ENCODE data around the gene DCTN2.
"Not testable (repeated sequence)": the region's sequence is repeated elsewhere in the genome, so short reads cannot be mapped to it uniquely, and the experiment has no call there.

DCTN2 gene

GRCh38 chr12:57513677-57514076 is 33.3 kb downstream of the DCTN2 start:
- not testable (repeated sequence) for DNase-seq

- no peak for DNase-seq
Observed at GRCh38 chr12:57513266-57513665, 33.7 kb downstream of the DCTN2 start.

- DNase-seq: no peak
Observed at GRCh38 chr12:57512665-57513064, 34.3 kb downstream of the DCTN2 start.

GRCh38 chr12:57511588-57512325 is 35.2 kb downstream of the DCTN2 start:
- no peak for DNase-seq

- DNase-seq: no peak
Observed at GRCh38 chr12:57511161-57511560, 35.8 kb downstream of the DCTN2 start.

GRCh38 chr12:57507796-57508195 is 39.2 kb downstream of the DCTN2 start:
- not testable (repeated sequence) for DNase-seq

- DNase-seq: not testable (repeated sequence)
Observed at GRCh38 chr12:57506541-57506940, 40.5 kb downstream of the DCTN2 start.

- DNase-seq: not testable (repeated sequence)
Observed at GRCh38 chr12:57502311-57502969, 44.6 kb downstream of the DCTN2 start.

- no peak for DNase-seq
Observed at GRCh38 chr12:57500213-57500612, 46.8 kb downstream of the DCTN2 start.

GRCh38 chr12:57498571-57498970 is 48.4 kb downstream of the DCTN2 start:
- DNase-seq: no peak

GRCh38 chr12:57498132-57498502 is 48.9 kb downstream of the DCTN2 start:
- no peak for DNase-seq

GRCh38 chr12:57497223-57498131 is 49.5 kb downstream of the DCTN2 start:
- DNase-seq: no peak

- no peak for DNase-seq
Observed at GRCh38 chr12:57496822-57497221, 50.2 kb downstream of the DCTN2 start.

GRCh38 chr12:57495051-57495701 is 51.8 kb downstream of the DCTN2 start:
- DNase-seq: not testable (repeated sequence)

- DNase-seq: no peak
Observed at GRCh38 chr12:57491393-57492280, 55.4 kb downstream of the DCTN2 start.

GRCh38 chr12:57490126-57490525 is 56.9 kb downstream of the DCTN2 start:
- no peak for DNase-seq

GRCh38 chr12:57489157-57489641 is 57.8 kb downstream of the DCTN2 start:
- DNase-seq: no peak

GRCh38 chr12:57488402-57489156 is 58.4 kb downstream of the DCTN2 start:
- DNase-seq: peak; percentile 4

- peak; percentile 87 for DNase-seq
Observed at GRCh38 chr12:57487597-57488401, 59.2 kb downstream of the DCTN2 start, which contains the start of gene MARS1. Gene MARS1 (plus strand): TSS chr12:57488068. CDS start chr12:57488091, 23 bp downstream.

GRCh38 chr12:57487055-57487596 is 59.9 kb downstream of the DCTN2 start:
- DNase-seq: no peak

Data from NCI-H2227 treated with DMSO at 0.1 percent for 48 hours (cell line).